Activated CD8-positive, alpha-beta memory T cell treated with anti-CD3 and anti-CD28 coated beads, Interleukin-2, amount 50 U/mL, for 48 hours (primary cell): ENCODE measurements around the gene KDM1B.
A peak's percentile ranks its signal among the peaks of the same experiment; 100 is the strongest.
"Not testable (repeated sequence)": the region's sequence is repeated elsewhere in the genome, so short reads cannot be mapped to it uniquely, and the experiment has no call there.

Experiments used
- DNase-seq: peaks from one replicate; pipeline ENCODE4 v3.0.0-alpha.2; 2020

KDM1B gene

GRCh38 chr6:18151391-18151790, 3.8 kb upstream of the KDM1B start:
- not testable (repeated sequence) for DNase-seq

DNA sequence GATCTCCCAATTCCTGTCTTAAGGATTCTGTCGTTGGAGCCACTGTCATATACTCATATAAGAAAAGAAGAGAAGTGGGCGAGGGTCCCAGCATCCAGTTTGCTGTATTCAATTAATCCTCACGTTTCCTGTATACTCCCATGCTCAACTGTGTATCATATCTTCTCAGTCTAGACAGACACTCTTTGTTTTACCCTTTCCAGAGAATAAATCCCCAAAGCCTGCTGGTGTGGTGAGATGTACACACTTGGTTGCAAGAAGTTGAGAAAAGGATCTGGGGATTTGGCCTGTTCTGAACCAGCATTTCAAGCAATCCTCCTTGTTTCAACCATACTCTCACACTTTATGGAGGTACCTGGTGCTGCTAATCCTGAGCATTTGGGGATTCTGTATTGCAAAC, 3.4 kb upstream of the KDM1B start:
- no peak for DNase-seq

DNA sequence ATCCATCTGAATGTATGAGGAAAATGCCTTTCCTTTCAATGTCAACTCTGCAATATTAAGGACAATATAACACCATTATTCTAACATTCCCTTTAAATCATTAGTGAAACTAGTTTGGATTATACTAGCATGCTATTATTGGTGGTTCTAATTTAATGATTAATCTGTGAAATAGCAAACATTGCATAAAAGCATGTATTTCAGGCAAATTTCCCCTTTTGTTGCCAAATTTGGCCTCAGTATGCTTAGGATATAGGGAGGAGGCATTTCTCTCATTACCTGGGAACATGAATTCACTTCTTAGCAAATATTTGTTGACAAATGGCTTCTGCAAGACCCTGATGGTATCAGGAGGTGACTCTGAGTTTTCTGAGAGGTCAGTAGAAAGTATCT, 1.9 kb upstream of the KDM1B start:
- no peak for DNase-seq

- DNase-seq, result no peak
Measured at GRCh38 chr6:18154507-18155149, 594 bp upstream of the KDM1B start, which contains the start of gene TPMT. TSS of gene TPMT (minus strand) at chr6:18155077. CDS start at chr6:18149127, 5,950 bp downstream.

- peak; percentile 77 for DNase-seq
Measured at GRCh38 chr6:18155864-18156421, 721 bp downstream of the KDM1B start.

DNA sequence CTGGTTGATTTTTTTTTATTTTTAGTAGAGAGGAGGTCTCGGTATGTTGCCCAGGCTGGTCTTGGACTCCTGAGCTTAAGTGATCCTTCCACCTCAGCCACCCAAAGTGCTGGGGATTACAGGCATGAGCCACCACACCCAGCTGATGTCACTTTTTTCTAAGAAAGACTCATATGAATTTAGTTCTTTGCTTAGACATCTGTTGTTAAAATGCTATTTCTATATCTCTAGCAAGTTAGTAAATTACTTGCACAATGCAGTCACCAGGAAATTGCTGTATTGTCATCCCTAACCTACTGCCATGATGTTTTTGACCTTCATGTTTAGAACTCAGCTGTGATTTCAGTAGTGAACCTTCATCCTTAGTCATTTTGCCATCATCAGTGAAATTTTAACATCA, 5.7 kb downstream of the KDM1B start:
- DNase-seq, result no peak

- no peak for DNase-seq
Measured at GRCh38 chr6:18161431-18161830, 6.2 kb downstream of the KDM1B start.

DNA sequence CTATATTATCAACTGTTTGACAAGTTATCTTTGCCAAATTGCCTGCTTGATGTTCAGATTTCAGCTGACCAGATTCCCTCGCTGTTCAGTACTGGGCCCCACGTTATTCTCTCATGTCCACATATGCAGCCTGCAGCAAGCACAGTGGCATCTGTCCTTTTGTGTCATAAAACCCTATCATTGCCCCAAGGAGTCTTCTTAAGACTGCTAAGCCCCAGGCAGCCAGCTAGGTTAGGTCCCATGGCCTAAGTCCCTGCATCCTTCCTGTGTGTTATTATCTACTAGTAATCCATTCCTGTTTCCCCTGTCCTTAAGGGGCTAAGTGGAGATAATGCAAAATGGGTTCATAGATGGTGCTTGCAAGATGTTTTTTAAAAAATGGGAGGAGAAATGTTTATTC, 7.2 kb downstream of the KDM1B start:
- DNase-seq, result no peak

DNA sequence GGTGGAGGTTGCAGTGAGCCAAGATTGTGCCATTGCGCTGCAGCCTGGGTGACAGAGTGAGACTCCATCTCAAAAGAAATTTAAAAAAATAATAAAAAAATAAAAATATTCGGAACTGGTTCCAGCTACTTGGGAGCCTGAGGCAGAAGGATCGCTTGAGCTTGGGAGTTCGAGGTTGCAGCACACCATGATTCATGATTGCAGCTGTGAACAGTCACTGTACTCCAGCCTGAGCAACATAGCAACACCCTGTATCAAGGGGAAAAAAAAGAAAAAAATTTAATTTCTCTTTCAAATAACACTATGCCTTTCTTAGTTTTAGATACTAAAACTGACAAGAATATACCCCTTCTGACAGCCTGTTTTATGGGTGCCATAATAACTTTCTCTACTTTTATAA, 10.5 kb downstream of the KDM1B start:
- no peak for DNase-seq

- no peak for DNase-seq
Measured at GRCh38 chr6:18166312-18167036, 11.3 kb downstream of the KDM1B start.

- DNase-seq, result no peak
Measured at GRCh38 chr6:18168264-18168663, 13.0 kb downstream of the KDM1B start.

DNA sequence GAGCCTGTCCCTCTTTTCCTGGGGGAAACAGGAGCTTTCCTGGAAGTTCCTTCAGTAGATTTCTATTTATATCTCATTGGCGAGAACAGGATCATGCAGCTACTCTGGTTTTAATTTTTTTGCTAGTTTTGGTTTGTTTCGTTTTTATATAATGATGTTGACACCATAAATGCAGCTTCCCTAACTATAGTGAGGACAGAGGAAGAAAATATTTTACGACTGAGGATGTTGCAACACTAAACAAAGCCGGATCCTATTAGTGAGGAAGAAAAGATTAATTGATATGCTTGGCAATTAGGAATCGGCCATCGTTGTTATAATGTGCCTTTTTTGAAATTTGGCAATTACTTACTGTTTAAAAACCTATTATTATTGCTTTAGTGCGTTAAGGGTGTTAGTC, 16.6 kb downstream of the KDM1B start:
- no peak for DNase-seq

- DNase-seq, result not testable (repeated sequence)
Measured at GRCh38 chr6:18176198-18176597, 21.0 kb downstream of the KDM1B start.

- DNase-seq, result no peak
Measured at GRCh38 chr6:18177286-18177965, 22.2 kb downstream of the KDM1B start.

DNA sequence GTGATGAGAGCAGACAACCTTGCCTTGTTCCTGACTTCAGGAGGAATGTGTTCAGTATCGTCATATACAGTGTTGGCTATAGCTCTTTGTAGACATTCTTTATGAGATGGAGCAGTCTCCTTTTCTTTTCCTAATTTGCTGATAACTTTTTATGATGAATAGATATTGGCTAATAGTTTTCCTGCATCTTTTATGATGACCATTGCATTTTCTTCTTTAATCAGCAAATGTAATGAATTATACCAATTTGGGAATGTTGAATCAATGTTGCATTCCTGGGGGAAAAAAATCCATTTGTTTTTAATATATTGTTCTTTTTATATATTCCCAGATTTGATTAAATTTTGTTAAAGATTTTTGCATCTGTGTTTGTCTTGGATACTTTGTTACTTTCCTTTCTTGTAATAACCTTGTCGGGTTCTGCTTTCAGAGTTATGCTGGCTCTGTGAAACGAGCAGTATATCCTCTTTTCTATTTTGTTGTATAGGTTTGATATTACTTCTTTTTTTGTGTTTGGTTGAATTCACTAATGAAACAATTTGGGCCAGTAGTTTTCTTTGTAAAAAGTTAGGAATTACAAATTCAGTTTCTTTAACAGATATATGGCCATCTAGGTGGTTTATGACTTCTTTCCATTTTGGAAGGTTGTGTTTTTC, 23.9 kb downstream of the KDM1B start:
- DNase-seq, result no peak

GRCh38 chr6:18179770-18180356, 24.6 kb downstream of the KDM1B start:
- DNase-seq, result no peak

DNA sequence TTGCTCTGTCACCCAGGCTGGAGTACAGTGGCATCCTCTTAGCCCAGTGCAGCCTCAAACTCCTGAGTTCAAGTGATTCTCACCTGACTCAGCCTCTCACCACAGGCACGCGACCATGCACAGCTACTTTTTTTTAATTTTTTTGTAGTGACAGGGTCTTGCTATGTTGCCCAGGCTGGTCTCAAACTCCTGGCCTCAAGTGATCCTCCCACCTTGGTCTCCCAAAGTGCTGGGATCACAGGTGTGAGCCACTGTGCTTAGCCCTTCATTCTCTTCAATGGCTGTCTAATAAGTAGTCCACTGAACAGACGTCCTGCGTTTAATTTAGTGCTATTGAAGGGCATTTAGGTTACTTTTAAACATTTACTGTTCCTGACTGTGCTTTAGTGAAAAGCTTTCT, 27.3 kb downstream of the KDM1B start:
- DNase-seq, result no peak

- no peak for DNase-seq
Measured at GRCh38 chr6:18183766-18184165, 28.5 kb downstream of the KDM1B start.

- no peak for DNase-seq
Measured at GRCh38 chr6:18185624-18186023, 30.4 kb downstream of the KDM1B start.

DNA sequence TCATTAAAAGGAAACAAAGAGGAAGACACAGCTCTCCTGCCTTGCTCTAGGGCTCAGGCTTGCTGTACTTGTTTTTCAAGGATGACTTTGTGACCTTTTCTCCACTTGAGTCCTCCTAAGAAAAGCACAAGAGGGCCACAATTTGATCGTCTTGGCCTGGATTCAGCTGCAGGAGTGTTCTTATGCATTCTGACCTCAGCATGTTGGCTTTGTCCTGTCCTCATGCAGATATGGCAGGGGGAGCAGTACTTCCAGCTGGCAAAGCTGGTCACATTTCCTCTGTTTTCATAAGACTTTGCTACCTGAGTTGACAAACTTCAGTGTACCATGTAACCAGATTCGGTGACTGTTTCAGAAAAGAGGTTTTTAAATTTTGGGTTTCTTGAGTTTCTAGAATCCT, 30.8 kb downstream of the KDM1B start:
- DNase-seq, result no peak

- DNase-seq, result no peak
Measured at GRCh38 chr6:18186540-18187250, 31.5 kb downstream of the KDM1B start.

- no peak for DNase-seq
Measured at GRCh38 chr6:18187701-18188100, 32.5 kb downstream of the KDM1B start.
